Naive thymus-derived CD4-positive, alpha-beta T cell (primary cell): ENCODE results near the gene METTL26. TPM values are rescaled to one million over a fixed set of nuclear protein-coding genes. Genes with fewer than 3 reads are reported as not detected.

ENCODE experiments used
- ATAC-seq: fragments of 150-1000 bp; cut with Tn5 transposase; 2 replicates; pipeline ENCODE4 v1.10.0; 2021; ENCODE audit warnings: mild to moderate bottlenecking, moderate library complexity
- CTCF ChIA-PET: fragments of 350-600 bp; sonication (Branson Sonifier 250); formaldehyde crosslinking; loops from one replicate; lab custom pipeline; 2021; ENCODE audit warnings: antibody characterized with exemption; lab: Charles Lee
- POLR2A ChIA-PET: fragments of 350-600 bp; sonication (Branson Sonifier 250); formaldehyde crosslinking; loops from one replicate; lab custom pipeline; 2021; ENCODE audit warnings: antibody characterized with exemption, inconsistent platforms; lab: Charles Lee
- DNase-seq, 9 donors: peaks; one replicate each; pipeline versions ENCODE4 v3.0.0 to v3.0.0-alpha.2; 2020 to 2022; ENCODE audit warnings: mixed read lengths in 1 of 9
- H3K27ac ChIP-seq: one replicate; pipeline ENCODE4 v1.7.0; 2013; ENCODE audit warnings: mild to moderate bottlenecking, low read depth, low read length, moderate library complexity
- H3K27me3 ChIP-seq, 2 donors: one replicate each; pipeline ENCODE4 v1.7.0; 2013; ENCODE audit warnings: low read length in 2 of 2, mild to moderate bottlenecking in 2 of 2, moderate library complexity in 2 of 2; ENCODE audit not compliant: control insufficient read depth in 2 of 2, insufficient read depth in 2 of 2
- H3K36me3 ChIP-seq, 3 experiments: 1 replicate in 2 of 3; 2 replicates in 1 of 3; pipeline ENCODE4 v1.7.0; 2013; ENCODE audit warnings: low read length in 3 of 3, mild to moderate bottlenecking in 3 of 3, moderate library complexity in 1 of 3; ENCODE audit not compliant: insufficient read depth in 3 of 3, control insufficient read depth in 2 of 3
- H3K4me1 ChIP-seq, 2 donors: one replicate each; pipeline ENCODE4 v1.7.0; 2013; ENCODE audit warnings: low read length in 2 of 2, mild to moderate bottlenecking in 2 of 2, moderate library complexity in 1 of 2; ENCODE audit not compliant: control insufficient read depth in 2 of 2, insufficient read depth in 2 of 2
- H3K4me3 ChIP-seq: 2 replicates; pipeline ENCODE4 v1.7.0; 2013; ENCODE audit warnings: mild to moderate bottlenecking, low read length
- H3K9me3 ChIP-seq, 3 experiments: 1 replicate in 2 of 3; 2 replicates in 1 of 3; pipeline ENCODE4 v1.7.0; 2013; ENCODE audit warnings: low read length in 3 of 3; ENCODE audit not compliant: control insufficient read depth in 2 of 3
- H3K27ac Mint-ChIP-seq, 9 donors: one replicate each; pipeline ENCODE4 v1.8.0; 2020 to 2022; ENCODE audit warnings: mixed read lengths in 9 of 9, mild to moderate bottlenecking in 8 of 9, moderate library complexity in 5 of 9, inconsistent platforms in 2 of 9
- H3K27me3 Mint-ChIP-seq, 5 donors: one replicate each; pipeline ENCODE4 v1.8.0; 2021 to 2022; ENCODE audit warnings: mixed read lengths in 5 of 5, mild to moderate bottlenecking in 1 of 5
- H3K36me3 Mint-ChIP-seq, 5 donors: one replicate each; pipeline ENCODE4 v1.8.0; 2020 to 2022; ENCODE audit warnings: mixed read lengths in 5 of 5, mild to moderate bottlenecking in 3 of 5, inconsistent platforms in 1 of 5
- H3K4me1 Mint-ChIP-seq, 7 donors: one replicate each; pipeline ENCODE4 v1.8.0; 2020 to 2022; ENCODE audit warnings: mixed read lengths in 7 of 7, mild to moderate bottlenecking in 3 of 7, inconsistent platforms in 1 of 7
- H3K4me3 Mint-ChIP-seq, 10 donors: one replicate each; pipeline ENCODE4 v1.8.0; 2020 to 2022; ENCODE audit warnings: mild to moderate bottlenecking in 10 of 10, mixed read lengths in 10 of 10, moderate library complexity in 6 of 10, inconsistent platforms in 2 of 10
- H3K9me3 Mint-ChIP-seq, 11 donors: one replicate each; pipeline ENCODE4 v1.8.0; 2020 to 2022; ENCODE audit warnings: mixed read lengths in 11 of 11, mild to moderate bottlenecking in 4 of 11, inconsistent platforms in 1 of 11, moderate library complexity in 1 of 11
- intact Hi-C, 2 donors: fragments of 100-400 bp; cut with micrococcal nuclease; formaldehyde crosslinking; loops; one replicate each; pipeline ENCODE4 v1.15.1; 2023
- polyA plus RNA-seq, 2 donors: library from polyadenylated mRNA; unstranded; fragments of 300-500 nt; fragmentation: Illumina TruSeq; gene quantifications; one replicate each; pipeline ENCODE4 v1.2.3, GENCODE V29; 2021
- total RNA-seq, 6 experiments: library from RNA in 5 of 6; stranded (reverse) in 5 of 6; gene quantifications; 1 replicate in 5 of 6; 2 replicates in 1 of 6; pipeline ENCODE4 v1.2.3 and lab custom pipeline; 2021 to 2026

METTL26 gene
- total and polyA plus RNA-seq, 7 experiments from 2014 or later, result 41.7 to 97.5 (median 70.7) TPM

GRCh38 chr16:595942-596735 lies 40.0 kb downstream of the METTL26 start:
- Histone ChIP-seq H3K27ac (no peak overlapping the region), H3K27me3 (no peaks in the 10 kb centered on the region), H3K4me3 (no peak overlapping the region), H3K36me3 (peaks cover 0 to 16% (median 0%) of the 10 kb centered on the region in 3 experiments), H3K4me1 (peaks cover under 1% of the 10 kb centered on the region in 2 donors), H3K9me3 (no peaks in the 10 kb centered on the region)
- H3K27me3 Mint-ChIP-seq, result no peaks in the 10 kb centered on the region
- ATAC-seq, result no peak
- H3K4me1 Mint-ChIP-seq, result peaks cover 8 to 38% (median 26%) of the 10 kb centered on the region in 7 donors
- peak overlapping the region in 1 of 9 donors; percentile 41 for H3K27ac Mint-ChIP-seq
- intact Hi-C loops, result no loop called here
- POLR2A ChIA-PET, result no interaction called here
- no peaks in the 10 kb centered on the region for H3K9me3 Mint-ChIP-seq
- peaks cover 0 to 12% (median 0%) of the 10 kb centered on the region in 5 donors for H3K36me3 Mint-ChIP-seq
- CTCF ChIA-PET, result no interaction called here
- H3K4me3 Mint-ChIP-seq, result no peak overlapping the region
- no peak for DNase-seq

GRCh38 chr16:595094-595528 lies 41.0 kb downstream of the METTL26 start:
- Mint-ChIP-seq H3K27me3 (no peaks in the 10 kb centered on the region), H3K36me3 (peaks cover 0 to 15% (median 0%) of the 10 kb centered on the region in 5 donors), H3K27ac (no peak overlapping the region), H3K4me1 (peaks cover 14 to 43% (median 34%) of the 10 kb centered on the region in 7 donors), H3K9me3 (no peaks in the 10 kb centered on the region), H3K4me3 (no peak overlapping the region)
- DNase-seq (no peak), ATAC-seq (no peak)
- Histone ChIP-seq H3K27me3 (no peaks in the 10 kb centered on the region), H3K4me3 (no peak overlapping the region), H3K27ac (no peak overlapping the region), H3K9me3 (no peaks in the 10 kb centered on the region), H3K4me1 (peaks cover 8 to 9% of the 10 kb centered on the region in 2 donors), H3K36me3 (peaks cover 0 to 16% (median 0%) of the 10 kb centered on the region in 3 experiments)
- POLR2A ChIA-PET, result no interaction called here
- CTCF ChIA-PET, result no interaction called here
- intact Hi-C loops, result no loop called here

- Histone ChIP-seq H3K4me1 (peaks cover 8 to 9% of the 10 kb centered on the region in 2 donors), H3K9me3 (no peaks in the 10 kb centered on the region), H3K4me3 (no peak overlapping the region), H3K27ac (no peak overlapping the region), H3K36me3 (peaks cover 0 to 22% (median 0%) of the 10 kb centered on the region in 3 experiments), H3K27me3 (no peaks in the 10 kb centered on the region)
- H3K4me1 Mint-ChIP-seq, result peaks cover 14 to 43% (median 34%) of the 10 kb centered on the region in 7 donors
- ATAC-seq (no peak), DNase-seq (no peak)
- no peaks in the 10 kb centered on the region for H3K9me3 Mint-ChIP-seq
- H3K36me3 Mint-ChIP-seq, result peaks cover 0 to 13% (median 0%) of the 10 kb centered on the region in 5 donors
- ChIA-PET POLR2A (interaction anchor here (0.8 kb wide), 1 partner anchor 10 kb away, joined by 3 read pairs; no protein-coding TSS in a partner anchor), CTCF (no interaction called here)
- peak overlapping the region in 1 of 10 donors; percentile 76 for H3K4me3 Mint-ChIP-seq
- no peaks in the 10 kb centered on the region for H3K27me3 Mint-ChIP-seq
- intact Hi-C loops, result no loop called here
- H3K27ac Mint-ChIP-seq, result no peak overlapping the region
These were observed 42.3 kb downstream of the METTL26 start for GRCh38 chr16:593807-594206.

GRCh38 chr16:593406-593805 lies 42.7 kb downstream of the METTL26 start:
- peaks cover 17 to 44% (median 36%) of the 10 kb centered on the region in 7 donors for H3K4me1 Mint-ChIP-seq

GRCh38 chr16:592518-593306 lies 43.4 kb downstream of the METTL26 start:
- intact Hi-C loops, result no loop called here
- peak overlapping the region in 3 of 9 donors; percentile 5 to 57 (median 48) for H3K27ac Mint-ChIP-seq
- H3K27me3 Mint-ChIP-seq, result no peaks in the 10 kb centered on the region
- peaks cover 0 to 1% (median 0%) of the 10 kb centered on the region in 11 donors for H3K9me3 Mint-ChIP-seq
- POLR2A ChIA-PET, result interaction anchor here (0.5 to 0.8 kb wide), 2 partner anchors 20 to 59 kb away, joined by 3 read pairs; no protein-coding TSS in a partner anchor
- H3K27me3 ChIP-seq, result no peaks in the 10 kb centered on the region
- peaks cover 0 to 11% (median 0%) of the 10 kb centered on the region in 5 donors for H3K36me3 Mint-ChIP-seq
- H3K9me3 ChIP-seq, result no peaks in the 10 kb centered on the region
- CTCF ChIA-PET, result no interaction called here
- peaks cover 23 to 49% (median 41%) of the 10 kb centered on the region in 7 donors for H3K4me1 Mint-ChIP-seq
- H3K4me3 Mint-ChIP-seq, result no peak overlapping the region
- peaks cover 14 to 17% of the 10 kb centered on the region in 2 donors for H3K4me1 ChIP-seq
- ATAC-seq, result no peak
- H3K27ac ChIP-seq, result no peak overlapping the region
- H3K4me3 ChIP-seq, result no peak overlapping the region
- H3K36me3 ChIP-seq, result peaks cover 0 to 22% (median 0%) of the 10 kb centered on the region in 3 experiments
- DNase-seq, result no peak

More at GRCh38 chr16:593406-593805, 42.7 kb downstream of the METTL26 start:
- POLR2A ChIA-PET, result interaction anchor here (0.5 kb wide), 1 partner anchor 21 kb away, joined by 3 read pairs; no protein-coding TSS in a partner anchor
- Mint-ChIP-seq H3K27ac (no peak overlapping the region), H3K9me3 (peaks cover 0 to 1% (median 0%) of the 10 kb centered on the region in 11 donors), H3K27me3 (no peaks in the 10 kb centered on the region), H3K4me3 (peak overlapping the region in 2 of 10 donors; percentile 14 to 56), H3K36me3 (peaks cover 0 to 11% (median 0%) of the 10 kb centered on the region in 5 donors)
- Histone ChIP-seq H3K9me3 (no peaks in the 10 kb centered on the region), H3K4me3 (no peak overlapping the region), H3K27me3 (no peaks in the 10 kb centered on the region), H3K27ac (no peak overlapping the region), H3K36me3 (peaks cover 0 to 22% (median 0%) of the 10 kb centered on the region in 3 experiments), H3K4me1 (peaks cover 8 to 10% of the 10 kb centered on the region in 2 donors)
- DNase-seq, result no peak
- intact Hi-C loops, result no loop called here
- ATAC-seq, result no peak
- CTCF ChIA-PET, result no interaction called here

- H3K4me1 Mint-ChIP-seq, result peaks cover 25 to 52% (median 45%) of the 10 kb centered on the region in 7 donors
- H3K4me3 Mint-ChIP-seq, result peak overlapping the region; percentile 69 to 98 (median 87)
- H3K27me3 Mint-ChIP-seq, result no peaks in the 10 kb centered on the region
- ChIA-PET POLR2A (interaction anchor here (0.8 kb wide), 1 partner anchor 60 kb away, joined by 3 read pairs; no protein-coding TSS in a partner anchor), CTCF (no interaction called here)
- intact Hi-C loops, result no loop called here
- ATAC-seq (no peak), DNase-seq (no peak)
- H3K27ac ChIP-seq, result no peak overlapping the region
- H3K27ac Mint-ChIP-seq, result peak overlapping the region in 3 of 9 donors; percentile 47 to 57 (median 48)
- H3K9me3 Mint-ChIP-seq, result peaks cover 0 to 1% (median 0%) of the 10 kb centered on the region in 11 donors
- peaks cover 15 to 17% of the 10 kb centered on the region in 2 donors for H3K4me1 ChIP-seq
- peaks cover 0 to 22% (median 0%) of the 10 kb centered on the region in 3 experiments for H3K36me3 ChIP-seq
- peaks cover 0 to 10% (median 0%) of the 10 kb centered on the region in 5 donors for H3K36me3 Mint-ChIP-seq
- H3K9me3 ChIP-seq, result no peaks in the 10 kb centered on the region
- no peaks in the 10 kb centered on the region for H3K27me3 ChIP-seq
- H3K4me3 ChIP-seq, result no peak overlapping the region
These were observed 44.1 kb downstream of the METTL26 start for GRCh38 chr16:591892-592517.
